ENCODE results near the gene NIPAL4.

NIPAL4 gene

GRCh38 chr5:157518963-157519362 lies 59.0 kb downstream of the NIPAL4 start:
- DNase-seq, result no peak

DNA sequence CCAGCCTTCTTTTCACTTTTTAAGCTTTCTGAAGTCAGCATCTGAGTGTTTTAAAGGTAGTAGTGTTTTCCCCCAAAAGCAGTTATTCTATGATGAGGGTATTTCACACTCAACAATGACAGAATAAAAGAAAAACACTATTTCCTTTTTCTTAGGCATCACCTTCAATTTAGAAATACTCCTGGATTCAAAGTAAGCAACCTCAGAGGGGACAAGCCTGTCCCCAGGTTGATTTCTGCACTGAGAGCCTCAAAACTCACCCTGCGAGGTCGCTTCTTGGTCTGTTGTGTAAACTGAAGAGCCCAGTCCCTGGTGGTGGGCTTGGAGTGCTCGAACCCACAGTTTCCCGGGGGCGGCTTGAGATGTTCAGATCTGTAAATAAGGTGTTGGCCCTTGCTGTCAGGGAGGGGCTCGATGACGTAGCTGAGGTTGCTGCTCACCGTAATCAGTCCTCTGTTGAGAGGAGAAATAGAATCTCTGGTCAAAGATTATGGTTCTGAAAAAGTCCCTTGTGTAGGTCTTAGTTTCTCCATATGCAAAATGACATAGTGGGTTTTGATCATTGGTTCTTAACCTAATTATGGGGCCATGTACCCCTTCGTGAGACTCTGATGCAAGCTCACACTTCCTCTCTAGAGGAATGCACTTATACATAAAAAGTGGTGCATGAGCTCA lies 59.7 kb downstream of the NIPAL4 start:
- no peak for DNase-seq

GRCh38 chr5:157520911-157521703 lies 61.1 kb downstream of the NIPAL4 start:
- DNase-seq, result no peak

DNA sequence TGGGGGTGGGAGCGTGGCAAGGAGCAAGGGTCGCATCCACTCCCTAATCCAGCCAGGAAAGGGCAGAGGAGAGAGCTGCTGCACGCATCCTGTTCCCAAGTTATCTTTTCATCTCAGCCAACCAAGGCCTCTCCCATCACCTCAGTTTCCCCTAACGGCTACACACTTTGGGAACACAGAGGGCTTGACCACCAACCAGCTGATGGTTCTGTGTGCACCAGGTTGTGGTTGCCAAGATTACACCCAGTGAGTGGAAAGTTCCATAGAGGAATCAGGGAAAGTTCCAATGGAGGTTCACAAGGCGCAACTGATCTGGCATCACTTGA lies 61.7 kb downstream of the NIPAL4 start:
- DNase-seq, result no peak

DNA sequence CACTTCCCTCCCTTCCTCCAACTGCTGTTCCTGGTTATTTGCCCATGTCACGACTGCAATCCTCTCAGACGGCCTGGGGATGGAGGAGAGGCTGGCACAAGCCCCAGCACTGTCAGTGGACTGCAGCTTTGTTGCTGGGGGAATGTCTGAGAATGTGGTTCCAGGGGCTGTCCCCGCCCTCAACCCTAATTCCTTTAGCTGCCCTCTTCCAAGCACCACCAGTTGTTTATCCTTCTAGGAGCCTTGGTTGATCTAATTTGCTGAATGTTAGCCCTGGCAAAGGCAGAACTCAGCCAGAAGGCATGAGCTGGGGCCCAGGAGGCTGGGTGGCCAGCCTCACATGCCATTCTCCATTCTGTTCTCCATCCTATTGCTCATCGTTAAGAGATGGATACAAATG lies 64.0 kb downstream of the NIPAL4 start:
- DNase-seq, result no peak
